ENCODE results near the gene CYLD. TPM values are rescaled to one million over a fixed set of nuclear protein-coding genes. Genes with fewer than 3 reads are reported as not detected.

Gene CYLD
- total RNA-seq, 1 donor from 2014 or later, result 27.9 TPM

- DNase-seq (ENCODE audit: low read depth), result peak; percentile 48
- no peaks in the 10 kb centered on the region for H3K36me3 ChIP-seq (ENCODE audit: control insufficient read depth, insufficient read depth, low read length)
- no peak for TF ChIP-seq CTCF (IDR thresholded peaks at IDR 0.05; ENCODE audit: insufficient read depth, low read length, severe bottlenecking)
- H3K27me3 ChIP-seq (ENCODE audit: control insufficient read depth, insufficient read depth, low read length), result no peaks in the 10 kb centered on the region
- no peak overlapping the region for H3K4me3 ChIP-seq (ENCODE audit: low read depth, low read length)
- FAIRE-seq, result no peak
Observed at GRCh38 chr16:50721549-50722404, 20.1 kb upstream of the CYLD start.

- no peak for FAIRE-seq
- Histone ChIP-seq H3K4me3 (ENCODE audit: low read depth, low read length) (no peak overlapping the region), H3K27me3 (ENCODE audit: control insufficient read depth, insufficient read depth, low read length) (no peaks in the 10 kb centered on the region), H3K36me3 (ENCODE audit: control insufficient read depth, insufficient read depth, low read length) (no peaks in the 10 kb centered on the region)
- no peak for TF ChIP-seq CTCF (IDR thresholded peaks at IDR 0.05; ENCODE audit: insufficient read depth, low read length, severe bottlenecking)
- DNase-seq (ENCODE audit: low read depth), result no peak
Observed at GRCh38 chr16:50722405-50722737, 19.5 kb upstream of the CYLD start.

- no peak for DNase-seq (ENCODE audit: low read depth)
- no peak for FAIRE-seq
- Histone ChIP-seq H3K27me3 (ENCODE audit: control insufficient read depth, insufficient read depth, low read length) (no peaks in the 10 kb centered on the region), H3K4me3 (ENCODE audit: low read depth, low read length) (no peak overlapping the region), H3K36me3 (ENCODE audit: control insufficient read depth, insufficient read depth, low read length) (no peaks in the 10 kb centered on the region)
- TF ChIP-seq CTCF (IDR thresholded peaks at IDR 0.05; ENCODE audit: insufficient read depth, low read length, severe bottlenecking), result no peak
Observed at GRCh38 chr16:50722960-50723359, 18.9 kb upstream of the CYLD start.

- no peaks in the 10 kb centered on the region for H3K36me3 ChIP-seq (ENCODE audit: control insufficient read depth, insufficient read depth, low read length)
- no peak for FAIRE-seq
Observed at GRCh38 chr16:50724306-50724705, 17.6 kb upstream of the CYLD start.

DNA sequence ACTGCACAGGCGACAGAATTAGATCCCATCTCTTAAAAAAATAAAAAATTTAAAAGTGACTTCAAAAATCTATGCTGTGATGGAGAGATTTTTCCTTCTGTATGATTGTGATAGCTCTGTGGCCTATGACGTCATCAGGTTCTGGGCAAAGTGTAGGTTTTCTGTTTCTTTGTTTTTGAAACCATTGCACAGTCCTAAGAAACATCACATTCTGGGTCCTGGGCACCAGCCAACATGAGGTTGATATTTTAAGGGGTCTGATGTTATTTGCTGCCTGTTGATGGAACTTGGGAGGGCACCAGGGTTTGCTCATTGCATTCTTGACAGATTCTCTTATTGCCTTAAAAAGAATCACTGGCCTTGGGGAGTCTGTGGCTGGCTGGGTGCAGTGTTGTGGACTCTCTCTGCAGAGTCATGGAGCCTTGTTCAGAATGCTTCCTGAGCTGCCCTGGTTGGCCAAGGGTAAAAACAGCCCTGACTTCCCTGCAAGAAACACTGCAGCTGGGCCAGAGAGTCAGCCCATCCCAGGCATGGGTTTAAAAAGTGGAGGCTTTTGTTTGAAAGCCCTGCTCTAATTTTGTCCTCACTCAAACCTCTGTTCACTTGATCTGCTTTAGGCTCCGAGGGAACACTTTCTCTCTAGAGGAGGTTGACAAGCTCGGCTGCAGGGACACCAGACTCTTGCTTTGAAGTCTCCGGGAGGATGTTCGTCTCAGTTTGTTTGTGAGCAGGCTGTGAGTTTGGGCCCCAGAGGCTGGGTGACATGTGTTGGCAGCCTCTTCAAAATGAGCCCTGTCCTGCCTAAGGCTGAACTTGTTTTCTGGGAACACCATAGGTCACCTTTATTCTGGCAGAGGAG lies 10.5 kb upstream of the CYLD start:
- no peak for DNase-seq (ENCODE audit: low read depth)
- H3K27me3 ChIP-seq (ENCODE audit: control insufficient read depth, insufficient read depth, low read length), result no peaks in the 10 kb centered on the region
- no peaks in the 10 kb centered on the region for H3K36me3 ChIP-seq (ENCODE audit: control insufficient read depth, insufficient read depth, low read length)
- no peak overlapping the region for H3K4me3 ChIP-seq (ENCODE audit: low read depth, low read length)
- FAIRE-seq, result no peak
- TF ChIP-seq CTCF (IDR thresholded peaks at IDR 0.05; ENCODE audit: insufficient read depth, low read length, severe bottlenecking), result no peak

More at GRCh38 chr16:50724306-50724705, 17.6 kb upstream of the CYLD start:
- DNase-seq (ENCODE audit: low read depth), result no peak
- TF ChIP-seq CTCF (IDR thresholded peaks at IDR 0.05; ENCODE audit: insufficient read depth, low read length, severe bottlenecking), result no peak
- H3K4me3 ChIP-seq (ENCODE audit: low read depth, low read length), result no peak overlapping the region
- H3K27me3 ChIP-seq (ENCODE audit: control insufficient read depth, insufficient read depth, low read length), result no peaks in the 10 kb centered on the region
